MM.1S (cell line): ENCODE data around the gene VAX1.

Experiments used
- CTCF ChIP-seq: fragments of 300-600 bp; sonication (generic); IDR thresholded peaks from 2 replicates; pipeline ENCODE4 v1.5.1; 2016; ENCODE audit warnings: antibody characterized with exemption, low read length, mixed read lengths
- EZH2 ChIP-seq: fragments of 300-600 bp; sonication (generic); optimal IDR thresholded peaks from 2 replicates; pipeline ENCODE3; 2017; ENCODE audit warnings: low read depth, mild to moderate bottlenecking, antibody characterized with exemption, low read length, mixed read lengths

GRCh38 chr10:117096599-117097201, 41.4 kb downstream of the VAX1 start:
- no peak for TF ChIP-seq CTCF
- TF ChIP-seq EZH2, result no peak
